GM12878 (cell line): ENCODE results near the gene RGS6. TPM values are rescaled to one million over a fixed set of nuclear protein-coding genes. Genes with fewer than 3 reads are reported as not detected.

Source experiments
- ATAC-seq: fragments of 200-7000 bp; cut with Tn5 transposase; 3 replicates; pipeline ENCODE4 v1.9.1; 2020; ENCODE audit warnings: mild to moderate bottlenecking, moderate library complexity
- BruUV-seq: library from RNA; stranded (reverse); fragments of 400-500 nt; replicated peaks from 2 replicates; lab custom pipeline; 2021; lab: Mats Ljungman, UMichigan
- CTCF ChIA-PET: fragments of 300-600 bp; sonication (Branson Sonifier 250); formaldehyde crosslinking; extraction: SDS; loops from one replicate; lab custom pipeline; 2021; ENCODE audit warnings: inconsistent platforms; lab: Yijun Ruan, JAX
- POLR2A ChIA-PET: fragments of 350-600 bp; formaldehyde crosslinking; extraction: SDS; loops from one replicate; lab custom pipeline; 2021; ENCODE audit warnings: inconsistent platforms; lab: Charles Lee
- RAD21 ChIA-PET: fragments of 300-600 bp; sonication (Branson Sonifier 250); formaldehyde crosslinking; loops from one replicate; lab custom pipeline; 2023; ENCODE audit warnings: antibody characterized with exemption; ENCODE audit not compliant: unreplicated experiment; lab: Charles Lee
- SMC1A ChIA-PET: fragments of 300-600 bp; sonication (Branson Sonifier 250); formaldehyde crosslinking; loops from one replicate; lab custom pipeline; 2023; ENCODE audit not compliant: unreplicated experiment, uncharacterized antibody; lab: Charles Lee
- DNase-seq: peaks from one replicate; pipeline ENCODE4 v3.0.0-alpha.2; 2011; ENCODE audit warnings: low read depth, low spot score
- FAIRE-seq: peaks from 3 replicates; lab custom pipeline; 2011; peaks lifted over from hg19 to GRCh38; lab: Jason Lieb, UNC
- H2AFZ ChIP-seq: 2 replicates; pipeline ENCODE4 v1.6.0; 2011; ENCODE audit warnings: low read depth, low read length, control low read depth; ENCODE audit not compliant: control insufficient read depth
- H3K27ac ChIP-seq: 2 replicates; pipeline ENCODE4 v1.5.1; 2011; ENCODE audit warnings: control low read depth; ENCODE audit not compliant: control insufficient read depth, insufficient read depth
- H3K27me3 ChIP-seq, 2 experiments: replicated peaks in 1 of 2; 2 replicates each; pipeline versions ENCODE4 v1.6.0 to v1.6.1; 2011; ENCODE audit warnings: low read length in 1 of 2; ENCODE audit not compliant: control insufficient read depth in 2 of 2, insufficient read depth in 2 of 2
- H3K36me3 ChIP-seq, 2 experiments: 2 replicates each; pipeline ENCODE4 v1.5.1; 2011; ENCODE audit warnings: low read length in 1 of 2; ENCODE audit not compliant: control insufficient read depth in 2 of 2, insufficient read depth in 2 of 2
- H3K4me1 ChIP-seq: 2 replicates; pipeline ENCODE4 v1.6.1; 2011; ENCODE audit warnings: mild to moderate bottlenecking, low read length, moderate library complexity, mixed read lengths; ENCODE audit not compliant: control insufficient read depth, insufficient read depth
- H3K4me2 ChIP-seq: 2 replicates; pipeline ENCODE4 v1.6.0; 2011; ENCODE audit warnings: control low read depth; ENCODE audit not compliant: control insufficient read depth, insufficient read depth
- H3K4me3 ChIP-seq: fragments of 200-600 bp; sonication (generic); 2 replicates; pipeline ENCODE4 v1.5.1; 2016
- H3K79me2 ChIP-seq: 2 replicates; pipeline ENCODE4 v1.6.0; 2011; ENCODE audit warnings: low read length; ENCODE audit not compliant: control insufficient read depth, insufficient read depth
- H3K9ac ChIP-seq: 2 replicates; pipeline ENCODE4 v1.8.0; 2011; ENCODE audit warnings: low read length, control low read depth, mixed read lengths; ENCODE audit not compliant: control insufficient read depth, insufficient read depth
- H3K9me3 ChIP-seq: replicated peaks from 3 replicates; pipeline ENCODE4 v1.5.1; 2011; ENCODE audit warnings: mild to moderate bottlenecking, low read length; ENCODE audit not compliant: control insufficient read depth, insufficient read depth
- H4K20me1 ChIP-seq: 2 replicates; pipeline ENCODE4 v1.6.0; 2011; ENCODE audit not compliant: control insufficient read depth, insufficient read depth
- CHD4 ChIP-seq: fragments of 200-600 bp; sonication (generic); IDR thresholded peaks from 2 replicates; pipeline ENCODE4 v1.6.1; 2016; ENCODE audit warnings: mild to moderate bottlenecking
- E2F4 ChIP-seq: IDR thresholded peaks from 2 replicates; pipeline ENCODE4 v1.6.1; 2012; ENCODE audit warnings: low read depth, low read length, improper control_type of control experiment
- EED ChIP-seq: sonication (generic); IDR thresholded peaks from 2 replicates; pipeline ENCODE4 v1.6.1; 2016; ENCODE audit warnings: antibody characterized with exemption, low read depth
- ELK1 ChIP-seq: IDR thresholded peaks from 2 replicates; pipeline ENCODE4 v1.6.1; 2012; ENCODE audit warnings: low read depth, low read length, improper control_type of control experiment
- HDGF ChIP-seq: fragments of 450-650 bp; IDR thresholded peaks from 2 replicates; pipeline ENCODE4 v1.6.1; 2016; ENCODE audit warnings: antibody characterized with exemption
- IKZF1 ChIP-seq: fragments of 450-650 bp; conservative IDR thresholded peaks from 2 replicates; pipeline ENCODE4 v1.6.1; 2017; ENCODE audit warnings: antibody characterized with exemption, mild to moderate bottlenecking
- IRF4 ChIP-seq: IDR thresholded peaks from 2 replicates; pipeline ENCODE4 v1.6.1; 2011; ENCODE audit warnings: low read depth, low read length
- MYB ChIP-seq: fragments of 150-350 bp; IDR thresholded peaks from 2 replicates; pipeline ENCODE4 v1.6.1; 2014; ENCODE audit warnings: mild to moderate bottlenecking, low read depth, low read length, borderline replicate concordance
- NFXL1 ChIP-seq: fragments of 450-650 bp; IDR thresholded peaks from 2 replicates; pipeline ENCODE4 v1.6.1; 2017; ENCODE audit warnings: antibody characterized with exemption, mild to moderate bottlenecking, borderline replicate concordance
- POU2F2 ChIP-seq: IDR thresholded peaks from 3 replicates; pipeline ENCODE4 v1.6.1; 2011; ENCODE audit warnings: low read depth, mild to moderate bottlenecking, low read length, borderline replicate concordance
- TCF7 ChIP-seq: IDR thresholded peaks from 2 replicates; pipeline ENCODE4 v1.6.1; 2014; ENCODE audit warnings: antibody characterized with exemption, borderline replicate concordance
- ZBED1 ChIP-seq: IDR thresholded peaks from 2 replicates; pipeline ENCODE4 v1.6.1; 2016; ENCODE audit warnings: borderline replicate concordance
- ZBTB11 ChIP-seq: fragments of 450-650 bp; formaldehyde crosslinking; IDR thresholded peaks from 2 replicates; pipeline ENCODE4 v1.5.0; 2022; ENCODE audit warnings: mild to moderate bottlenecking, missing genetic modification characterization
- ZNF384 ChIP-seq: IDR thresholded peaks from 2 replicates; pipeline ENCODE4 v1.6.1; 2012; ENCODE audit warnings: low read depth, mild to moderate bottlenecking, low read length, improper control_type of control experiment, borderline replicate concordance
- ZNF592 ChIP-seq: fragments of 450-650 bp; IDR thresholded peaks from 2 replicates; pipeline ENCODE4 v1.6.1; 2017; ENCODE audit warnings: mild to moderate bottlenecking, moderate library complexity
- WGBS: methylation state at CpG from one replicate; pipeline ENCODE4 v1.1.6; 2016; ENCODE audit warnings: low lambda C conversion rate; ENCODE audit not compliant: insufficient replicate concordance, insufficient coverage; ENCODE audit errors: missing lambda C conversion rate; 5-methylcytosine and 5-hydroxymethylcytosine counted together
- in situ Hi-C: fragments of 300-500 bp; cut with MboI; formaldehyde crosslinking; loops from 9 replicates; pipeline ENCODE4 v1.14.3; 2018; ENCODE audit warnings: mixed read lengths
- intact Hi-C: fragments of 100-400 bp; cut with micrococcal nuclease; formaldehyde crosslinking; loops from one replicate; pipeline ENCODE4 v1.14.2; 2022; ENCODE audit not compliant: unreplicated experiment
- polyA plus RNA-seq, 11 experiments: library from polyadenylated mRNA; depleted of rRNA in 4 of 11; unstranded in 6 of 11; stranded (reverse) in 5 of 11; fragments of >200 nt; fragmentation: Nextera tagmentation in 4 of 11; fragmentation: Illumina TruSeq in 1 of 11; extraction: Ambion mirVana in 4 of 11; extraction: Trizol in 1 of 11; gene quantifications; 1 replicate in 1 of 11; 2 replicates in 10 of 11; pipeline versions ENCODE4 v1.2.1 to v1.2.3, GENCODE V29; 2011 to 2016; ENCODE audit warnings: inconsistent platforms in 2 of 11, missing spikeins in 2 of 11, low read depth in 1 of 11
- total RNA-seq, 4 experiments: library from RNA; depleted of rRNA in 3 of 4; stranded (reverse); fragments of >200 nt in 3 of 4; fragmentation: Illumina TruSeq in 1 of 4; extraction: Trizol in 1 of 4; gene quantifications; 2 replicates each; pipeline versions ENCODE4 v1.2.1 to v1.2.3, GENCODE V29; 2013 to 2021

Gene RGS6
- total and polyA plus RNA-seq, 10 of the 15 experiments (the other 5 are each of a cell fraction or from before 2014, with no cell fraction given) = 3.9 to 18.1 (median 12.4) TPM

- TF ChIP-seq ZNF592 (no peak), E2F4 (no peak)
Measured at GRCh38 chr14:72555609-72556000, 623.4 kb downstream of the RGS6 start (continued).

GRCh38 chr14:72557671-72558070 lies 625.4 kb downstream of the RGS6 start:
- no peaks in the 10 kb centered on the region for H3K4me1 ChIP-seq
- in situ Hi-C loops = no loop called here
- H4K20me1 ChIP-seq = no peaks in the 10 kb centered on the region
- DNase-seq (no peak), ATAC-seq (no peak), FAIRE-seq (no peak)
- no TSS peak for BruUV-seq
- H3K27ac ChIP-seq = no peak overlapping the region
- H3K9ac ChIP-seq = no peak overlapping the region
- no peak overlapping the region for H2AFZ ChIP-seq
- H3K4me2 ChIP-seq = no peak overlapping the region
- 50% methylated on average over 6 of the region's 6 CpGs for WGBS
- intact Hi-C loops = no loop called here
- no peak overlapping the region for H3K4me3 ChIP-seq
- H3K79me2 ChIP-seq = no peaks in the 10 kb centered on the region
- H3K27me3 ChIP-seq = no peaks in the 10 kb centered on the region
- ChIA-PET SMC1A (interaction anchor here (0.7 to 1.6 kb wide), 3 partner anchors 20 to 119 kb away, joined by 3 to 5 read pairs (median 3); no protein-coding TSS in a partner anchor), POLR2A (interaction anchor here (1.3 kb wide), 1 partner anchor 346 kb away, joined by 3 read pairs; no protein-coding TSS in a partner anchor), CTCF (no interaction called here), RAD21 (no interaction called here)
- no peaks in the 10 kb centered on the region for H3K36me3 ChIP-seq
- H3K9me3 ChIP-seq = no peaks in the 10 kb centered on the region
- TF ChIP-seq TCF7 (no peak), NFXL1 (no peak), ZNF384 (no peak), CHD4 (no peak), EED (no peak), ZBTB11 (no peak), IRF4 (no peak), ZBED1 (no peak), HDGF (no peak), IKZF1 (no peak), ELK1 (no peak), POU2F2 (no peak), MYB (no peak)
